OCI-LY3 (cell line): Measurements from ENCODE around the gene PLAC8.
"Not testable (repeated sequence)": the region's sequence is repeated elsewhere in the genome, so short reads cannot be mapped to it uniquely, and the experiment has no call there.

Experiments used
- EZH2phosphoT487 ChIP-seq: fragments of 200-600 bp; shearing (Covaris generic); IDR thresholded peaks from 2 replicates; pipeline ENCODE4 v1.6.1; 2018; ENCODE audit warnings: antibody characterized with exemption, mixed run types, low read depth
- TF ChIP-seq, protein P1 (sequence below): fragments of 200-600, 300-600 bp; sonication (generic); IDR thresholded peaks from 2 replicates; pipeline ENCODE4 v1.5.1; 2014; ENCODE audit warnings: antibody characterized with exemption, low read length, low read depth

GRCh38 chr4:83084956-83085355, 29.6 kb downstream of the PLAC8 start:
- TF ChIP-seq, protein P1, sequence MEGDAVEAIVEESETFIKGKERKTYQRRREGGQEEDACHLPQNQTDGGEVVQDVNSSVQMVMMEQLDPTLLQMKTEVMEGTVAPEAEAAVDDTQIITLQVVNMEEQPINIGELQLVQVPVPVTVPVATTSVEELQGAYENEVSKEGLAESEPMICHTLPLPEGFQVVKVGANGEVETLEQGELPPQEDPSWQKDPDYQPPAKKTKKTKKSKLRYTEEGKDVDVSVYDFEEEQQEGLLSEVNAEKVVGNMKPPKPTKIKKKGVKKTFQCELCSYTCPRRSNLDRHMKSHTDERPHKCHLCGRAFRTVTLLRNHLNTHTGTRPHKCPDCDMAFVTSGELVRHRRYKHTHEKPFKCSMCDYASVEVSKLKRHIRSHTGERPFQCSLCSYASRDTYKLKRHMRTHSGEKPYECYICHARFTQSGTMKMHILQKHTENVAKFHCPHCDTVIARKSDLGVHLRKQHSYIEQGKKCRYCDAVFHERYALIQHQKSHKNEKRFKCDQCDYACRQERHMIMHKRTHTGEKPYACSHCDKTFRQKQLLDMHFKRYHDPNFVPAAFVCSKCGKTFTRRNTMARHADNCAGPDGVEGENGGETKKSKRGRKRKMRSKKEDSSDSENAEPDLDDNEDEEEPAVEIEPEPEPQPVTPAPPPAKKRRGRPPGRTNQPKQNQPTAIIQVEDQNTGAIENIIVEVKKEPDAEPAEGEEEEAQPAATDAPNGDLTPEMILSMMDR: not testable (repeated sequence)
- not testable (repeated sequence) for TF ChIP-seq EZH2phosphoT487
